Measurements from ENCODE around the gene DCHS1. TPM values are rescaled to one million over a fixed set of nuclear protein-coding genes. Genes with fewer than 3 reads are reported as not detected.

The DCHS1 gene
- total and polyA plus RNA-seq, 9 of the 15 experiments (the other 6 are each of a cell fraction or from before 2014, with no cell fraction given): 0.04 to 0.49 (median 0.14) TPM; not detected in 2

DNA sequence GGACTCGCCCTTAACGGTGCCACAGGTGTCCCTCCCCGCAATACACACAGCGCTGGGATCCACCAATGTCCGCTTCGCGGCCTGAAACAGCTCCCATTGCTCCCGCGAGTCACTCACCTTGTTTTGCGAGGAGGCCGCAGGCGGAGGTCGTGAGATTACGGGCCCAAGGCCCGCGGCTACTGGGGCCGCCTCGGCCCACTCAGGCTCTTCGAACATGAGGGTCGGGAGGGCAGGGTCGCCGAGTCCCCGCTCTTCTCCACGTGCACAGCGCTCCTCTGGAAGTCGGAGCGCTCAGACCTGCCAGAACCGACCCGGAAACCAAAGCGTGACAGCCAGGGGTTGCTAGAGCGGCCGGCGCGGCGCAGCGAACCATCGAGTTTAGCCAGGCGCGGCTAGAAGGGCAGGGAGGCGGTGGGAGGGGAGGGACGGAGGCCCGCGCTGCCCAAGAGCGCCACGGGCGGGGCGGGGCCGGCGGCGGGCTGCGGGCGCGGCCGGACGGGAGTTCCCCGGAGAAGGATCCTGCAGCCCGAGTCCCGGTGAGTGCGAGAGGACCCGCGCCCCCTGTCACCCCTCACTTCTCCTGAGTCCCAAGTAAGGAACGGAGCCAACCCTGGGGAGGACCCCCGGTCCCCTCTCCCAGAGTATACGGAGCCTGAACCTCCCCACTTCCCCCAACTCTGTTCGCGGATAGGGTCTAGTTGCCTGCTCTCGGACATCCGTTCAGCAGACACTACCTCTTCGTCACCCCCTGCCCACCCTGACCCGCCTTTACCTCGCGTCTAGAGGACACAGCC is 52.1 kb downstream of the DCHS1 start, which contains the start of the genes ILK and RRP8 (continued):
- TF ChIP-seq, protein P1, sequence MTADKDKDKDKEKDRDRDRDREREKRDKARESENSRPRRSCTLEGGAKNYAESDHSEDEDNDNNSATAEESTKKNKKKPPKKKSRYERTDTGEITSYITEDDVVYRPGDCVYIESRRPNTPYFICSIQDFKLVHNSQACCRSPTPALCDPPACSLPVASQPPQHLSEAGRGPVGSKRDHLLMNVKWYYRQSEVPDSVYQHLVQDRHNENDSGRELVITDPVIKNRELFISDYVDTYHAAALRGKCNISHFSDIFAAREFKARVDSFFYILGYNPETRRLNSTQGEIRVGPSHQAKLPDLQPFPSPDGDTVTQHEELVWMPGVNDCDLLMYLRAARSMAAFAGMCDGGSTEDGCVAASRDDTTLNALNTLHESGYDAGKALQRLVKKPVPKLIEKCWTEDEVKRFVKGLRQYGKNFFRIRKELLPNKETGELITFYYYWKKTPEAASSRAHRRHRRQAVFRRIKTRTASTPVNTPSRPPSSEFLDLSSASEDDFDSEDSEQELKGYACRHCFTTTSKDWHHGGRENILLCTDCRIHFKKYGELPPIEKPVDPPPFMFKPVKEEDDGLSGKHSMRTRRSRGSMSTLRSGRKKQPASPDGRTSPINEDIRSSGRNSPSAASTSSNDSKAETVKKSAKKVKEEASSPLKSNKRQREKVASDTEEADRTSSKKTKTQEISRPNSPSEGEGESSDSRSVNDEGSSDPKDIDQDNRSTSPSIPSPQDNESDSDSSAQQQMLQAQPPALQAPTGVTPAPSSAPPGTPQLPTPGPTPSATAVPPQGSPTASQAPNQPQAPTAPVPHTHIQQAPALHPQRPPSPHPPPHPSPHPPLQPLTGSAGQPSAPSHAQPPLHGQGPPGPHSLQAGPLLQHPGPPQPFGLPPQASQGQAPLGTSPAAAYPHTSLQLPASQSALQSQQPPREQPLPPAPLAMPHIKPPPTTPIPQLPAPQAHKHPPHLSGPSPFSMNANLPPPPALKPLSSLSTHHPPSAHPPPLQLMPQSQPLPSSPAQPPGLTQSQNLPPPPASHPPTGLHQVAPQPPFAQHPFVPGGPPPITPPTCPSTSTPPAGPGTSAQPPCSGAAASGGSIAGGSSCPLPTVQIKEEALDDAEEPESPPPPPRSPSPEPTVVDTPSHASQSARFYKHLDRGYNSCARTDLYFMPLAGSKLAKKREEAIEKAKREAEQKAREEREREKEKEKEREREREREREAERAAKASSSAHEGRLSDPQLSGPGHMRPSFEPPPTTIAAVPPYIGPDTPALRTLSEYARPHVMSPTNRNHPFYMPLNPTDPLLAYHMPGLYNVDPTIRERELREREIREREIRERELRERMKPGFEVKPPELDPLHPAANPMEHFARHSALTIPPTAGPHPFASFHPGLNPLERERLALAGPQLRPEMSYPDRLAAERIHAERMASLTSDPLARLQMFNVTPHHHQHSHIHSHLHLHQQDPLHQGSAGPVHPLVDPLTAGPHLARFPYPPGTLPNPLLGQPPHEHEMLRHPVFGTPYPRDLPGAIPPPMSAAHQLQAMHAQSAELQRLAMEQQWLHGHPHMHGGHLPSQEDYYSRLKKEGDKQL (CRISPR knock-in tag; IDR thresholded peaks at IDR 0.05; ENCODE audit: borderline replicate concordance): no peak
- TF ChIP-seq CREB5 (CRISPR knock-in tag; IDR thresholded peaks at IDR 0.05) (no peak), GABPA (tag; conservative IDR thresholded peaks at IDR 0.05; ENCODE audit: low read depth) (peak; percentile 86), BCLAF1 (IDR thresholded peaks at IDR 0.05; ENCODE audit: borderline replicate concordance in 1 of 2, control insufficient read depth in 1 of 2, low read depth in 2 of 2, low read length in 1 of 2) (no peak), DDX20 (tag; IDR thresholded peaks at IDR 0.05; ENCODE audit: low read depth) (no peak), BHLHE40 (IDR thresholded peaks at IDR 0.05; ENCODE audit: low read length) (peak; percentile 37; the same call in 1 of the 2 replicates), LEF1 (IDR thresholded peaks at IDR 0.05) (0 out of 2 replicates have a peak, but pooled peaks have one; percentile 21), POLR2B (IDR thresholded peaks at IDR 0.05; ENCODE audit: low read depth, partially characterized antibody) (peak; percentile 48), MBD2 (IDR thresholded peaks at IDR 0.05; ENCODE audit: borderline replicate concordance, low read depth) (peak; percentile 65; the same call in 1 of the 2 replicates), CREB1 (IDR thresholded peaks at IDR 0.05) (peak; percentile 50; the same call in 1 of the 2 replicates), CREB1 (CRISPR knock-in tag; IDR thresholded peaks at IDR 0.05) (no peak), ZNF561 (CRISPR knock-in tag; conservative IDR thresholded peaks at IDR 0.05) (0 out of 2 replicates have a peak, but pooled peaks have one; percentile 25), MAZ (CRISPR knock-in tag; conservative IDR thresholded peaks at IDR 0.05 in 1 of 2, IDR thresholded peaks at IDR 0.05 in 1 of 2) (peak; percentile 85 to 97), NCOR1 (IDR thresholded peaks at IDR 0.05) (peak; percentile 71)
- TF ChIP-seq, protein P2, sequence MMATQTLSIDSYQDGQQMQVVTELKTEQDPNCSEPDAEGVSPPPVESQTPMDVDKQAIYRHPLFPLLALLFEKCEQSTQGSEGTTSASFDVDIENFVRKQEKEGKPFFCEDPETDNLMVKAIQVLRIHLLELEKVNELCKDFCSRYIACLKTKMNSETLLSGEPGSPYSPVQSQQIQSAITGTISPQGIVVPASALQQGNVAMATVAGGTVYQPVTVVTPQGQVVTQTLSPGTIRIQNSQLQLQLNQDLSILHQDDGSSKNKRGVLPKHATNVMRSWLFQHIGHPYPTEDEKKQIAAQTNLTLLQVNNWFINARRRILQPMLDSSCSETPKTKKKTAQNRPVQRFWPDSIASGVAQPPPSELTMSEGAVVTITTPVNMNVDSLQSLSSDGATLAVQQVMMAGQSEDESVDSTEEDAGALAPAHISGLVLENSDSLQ (IDR thresholded peaks at IDR 0.05): peak; percentile 56

Measured in K562 (cell line).